ENCODE data around the gene CLMN.

DNA sequence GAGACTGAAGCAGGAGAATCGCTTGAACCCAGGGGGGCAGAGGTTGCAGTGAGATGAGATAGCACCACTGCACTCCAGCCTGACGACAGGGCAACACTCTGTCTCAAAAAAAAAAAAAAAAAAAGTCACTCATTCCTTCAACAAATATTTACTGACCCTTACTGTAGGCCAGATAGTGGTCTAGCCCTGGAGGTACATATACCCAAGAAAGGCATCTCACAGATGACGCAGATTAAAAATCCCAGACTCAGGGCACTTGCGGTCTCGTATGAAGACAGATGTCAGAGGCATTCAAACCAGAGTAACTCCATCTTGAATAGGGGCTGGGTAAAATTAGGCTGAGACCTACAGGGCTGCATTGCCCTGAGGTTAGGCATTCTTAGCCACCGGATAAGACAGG lies 44.8 kb downstream of the CLMN start:
- no peak for TF ChIP-seq JUND (IDR thresholded peaks at IDR 0.05; ENCODE audit: low read depth, low read length)
- TF ChIP-seq, protein P1, sequence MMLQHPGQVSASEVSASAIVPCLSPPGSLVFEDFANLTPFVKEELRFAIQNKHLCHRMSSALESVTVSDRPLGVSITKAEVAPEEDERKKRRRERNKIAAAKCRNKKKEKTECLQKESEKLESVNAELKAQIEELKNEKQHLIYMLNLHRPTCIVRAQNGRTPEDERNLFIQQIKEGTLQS (IDR thresholded peaks at IDR 0.05; ENCODE audit: borderline replicate concordance, extremely low read depth, low read depth, low read length) = no peak
- TF ChIP-seq HDAC6 (IDR thresholded peaks at IDR 0.05; ENCODE audit: unreplicated experiment) = no peak
- TF ChIP-seq, protein P2, sequence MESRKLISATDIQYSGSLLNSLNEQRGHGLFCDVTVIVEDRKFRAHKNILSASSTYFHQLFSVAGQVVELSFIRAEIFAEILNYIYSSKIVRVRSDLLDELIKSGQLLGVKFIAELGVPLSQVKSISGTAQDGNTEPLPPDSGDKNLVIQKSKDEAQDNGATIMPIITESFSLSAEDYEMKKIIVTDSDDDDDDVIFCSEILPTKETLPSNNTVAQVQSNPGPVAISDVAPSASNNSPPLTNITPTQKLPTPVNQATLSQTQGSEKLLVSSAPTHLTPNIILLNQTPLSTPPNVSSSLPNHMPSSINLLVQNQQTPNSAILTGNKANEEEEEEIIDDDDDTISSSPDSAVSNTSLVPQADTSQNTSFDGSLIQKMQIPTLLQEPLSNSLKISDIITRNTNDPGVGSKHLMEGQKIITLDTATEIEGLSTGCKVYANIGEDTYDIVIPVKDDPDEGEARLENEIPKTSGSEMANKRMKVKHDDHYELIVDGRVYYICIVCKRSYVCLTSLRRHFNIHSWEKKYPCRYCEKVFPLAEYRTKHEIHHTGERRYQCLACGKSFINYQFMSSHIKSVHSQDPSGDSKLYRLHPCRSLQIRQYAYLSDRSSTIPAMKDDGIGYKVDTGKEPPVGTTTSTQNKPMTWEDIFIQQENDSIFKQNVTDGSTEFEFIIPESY (IDR thresholded peaks at IDR 0.05) = no peak
- TF ChIP-seq TBL1XR1 (IDR thresholded peaks at IDR 0.05; ENCODE audit: low read depth, low read length) = no peak
- TF ChIP-seq MXI1 (IDR thresholded peaks at IDR 0.05; ENCODE audit: low read depth, low read length) = no peak

All from GM12878 (cell line).